ENCODE measurements around the gene KDM5B. TPM values are rescaled to one million over a fixed set of nuclear protein-coding genes. Genes with fewer than 3 reads are reported as not detected.
"Not testable (repeated sequence)": the region's sequence is repeated elsewhere in the genome, so short reads cannot be mapped to it uniquely, and the experiment has no call there.

KDM5B gene
- total RNA-seq, 1 experiment from 2014 or later: not detected

DNA sequence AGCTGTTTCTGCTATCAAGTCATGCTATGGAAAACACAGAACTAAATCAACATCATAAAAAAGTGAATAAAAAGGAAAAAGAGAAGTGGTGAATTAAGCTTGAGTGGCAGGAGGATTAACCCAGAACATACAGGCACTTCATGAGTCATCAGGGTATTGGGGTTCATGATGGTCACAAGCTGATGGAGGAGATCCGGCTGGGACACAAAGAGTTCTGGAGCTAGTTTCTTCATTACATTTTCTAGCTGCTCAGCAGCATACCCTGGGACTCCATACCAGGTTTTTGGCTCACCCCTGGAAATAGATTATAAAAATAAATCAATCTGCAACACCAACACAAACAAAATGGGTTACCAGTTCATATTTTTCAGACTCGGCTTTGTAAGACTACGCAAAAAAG, 55.4 kb downstream of the KDM5B start:
- Histone ChIP-seq H3K36me3 (ENCODE audit: insufficient read depth, low read length) (no peaks in the 10 kb centered on the region), H2AFZ (ENCODE audit: low read length) (no peak overlapping the region), H3K4me1 (ENCODE audit: low read length) (peaks cover 5% of the 10 kb centered on the region; the same call in 1 of the 2 replicates), H3K79me2 (ENCODE audit: low read length) (no peaks in the 10 kb centered on the region), H3K27ac (ENCODE audit: low read length) (no peak overlapping the region), H4K20me1 (ENCODE audit: insufficient read depth, low read depth, low read length) (no peaks in the 10 kb centered on the region), H3K9me3 (ENCODE audit: low read length) (no peaks in the 10 kb centered on the region), H3K9ac (ENCODE audit: low read length) (no peak overlapping the region), H3K9me2 (replicated peaks; ENCODE audit: insufficient read depth, low read length) (no peaks in the 10 kb centered on the region), H3K27me3 (ENCODE audit: low read length) (no peaks in the 10 kb centered on the region), H3K4me2 (ENCODE audit: low read depth, low read length, poor library complexity, severe bottlenecking) (no peak overlapping the region), H3K4me3 (ENCODE audit: low read length) (no peak overlapping the region)
- no peak for DNase-seq

GRCh38 chr1:202750761-202751160, 57.5 kb downstream of the KDM5B start:
- no peak overlapping the region for H3K4me2 ChIP-seq (ENCODE audit: low read depth, low read length, poor library complexity, severe bottlenecking)
- H3K9me2 ChIP-seq (replicated peaks; ENCODE audit: insufficient read depth, low read length): no peaks in the 10 kb centered on the region
- no peaks in the 10 kb centered on the region for H3K79me2 ChIP-seq (ENCODE audit: low read length)
- H3K9me3 ChIP-seq (ENCODE audit: low read length): no peaks in the 10 kb centered on the region
- no peaks in the 10 kb centered on the region for H3K36me3 ChIP-seq (ENCODE audit: insufficient read depth, low read length)
- no peak overlapping the region for H3K4me3 ChIP-seq (ENCODE audit: low read length)
- no peaks in the 10 kb centered on the region for H3K27me3 ChIP-seq (ENCODE audit: low read length)
- no peak overlapping the region for H2AFZ ChIP-seq (ENCODE audit: low read length)
- no peaks in the 10 kb centered on the region for H4K20me1 ChIP-seq (ENCODE audit: insufficient read depth, low read depth, low read length)
- no peak overlapping the region for H3K27ac ChIP-seq (ENCODE audit: low read length)
- H3K4me1 ChIP-seq (ENCODE audit: low read length): peaks cover 5% of the 10 kb centered on the region; the same call in 1 of the 2 replicates
- no peak overlapping the region for H3K9ac ChIP-seq (ENCODE audit: low read length)
- no peak for DNase-seq

DNA sequence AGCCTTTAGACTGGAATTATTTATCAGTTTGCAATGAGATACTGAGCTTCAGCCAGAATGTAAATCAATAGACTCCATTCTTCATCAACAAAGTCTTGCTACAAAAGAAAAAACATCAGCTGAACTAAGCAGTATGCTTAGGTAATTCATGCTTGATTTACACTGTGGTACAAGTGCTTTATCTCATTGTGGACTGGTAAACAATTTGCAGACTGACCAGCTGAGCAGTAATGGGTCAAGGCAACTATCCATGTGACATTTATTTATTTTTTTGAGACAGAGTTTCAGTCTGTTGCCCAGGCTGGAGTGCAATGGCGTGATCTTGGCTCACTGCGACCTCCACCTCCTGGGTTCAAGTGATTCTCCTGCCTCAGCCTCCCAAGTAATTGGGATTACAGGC, 58.2 kb downstream of the KDM5B start:
- no peaks in the 10 kb centered on the region for H3K79me2 ChIP-seq (ENCODE audit: low read length)

GRCh38 chr1:202745323-202745888, 62.8 kb downstream of the KDM5B start:
- no peaks in the 10 kb centered on the region for H3K9me3 ChIP-seq (ENCODE audit: low read length)
- no peak overlapping the region for H2AFZ ChIP-seq (ENCODE audit: low read length)
- H3K36me3 ChIP-seq (ENCODE audit: insufficient read depth, low read length): no peaks in the 10 kb centered on the region
- no peaks in the 10 kb centered on the region for H3K9me2 ChIP-seq (replicated peaks; ENCODE audit: insufficient read depth, low read length)
- no peaks in the 10 kb centered on the region for H3K79me2 ChIP-seq (ENCODE audit: low read length)
- no peaks in the 10 kb centered on the region for H3K4me1 ChIP-seq (ENCODE audit: low read length)
- DNase-seq: no peak
- no peaks in the 10 kb centered on the region for H4K20me1 ChIP-seq (ENCODE audit: insufficient read depth, low read depth, low read length)
- H3K27me3 ChIP-seq (ENCODE audit: low read length): no peaks in the 10 kb centered on the region
- no peak overlapping the region for H3K4me3 ChIP-seq (ENCODE audit: low read length)
- H3K4me2 ChIP-seq (ENCODE audit: low read depth, low read length, poor library complexity, severe bottlenecking): no peak overlapping the region
- H3K9ac ChIP-seq (ENCODE audit: low read length): no peak overlapping the region
- H3K27ac ChIP-seq (ENCODE audit: low read length): no peak overlapping the region

More for the DNA sequence above, 58.2 kb downstream of the KDM5B start:
- Histone ChIP-seq H3K9me2 (replicated peaks; ENCODE audit: insufficient read depth, low read length) (no peaks in the 10 kb centered on the region), H3K4me3 (ENCODE audit: low read length) (no peak overlapping the region), H3K9me3 (ENCODE audit: low read length) (no peaks in the 10 kb centered on the region), H3K27me3 (ENCODE audit: low read length) (no peaks in the 10 kb centered on the region), H3K36me3 (ENCODE audit: insufficient read depth, low read length) (no peaks in the 10 kb centered on the region), H3K9ac (ENCODE audit: low read length) (no peak overlapping the region), H3K4me1 (ENCODE audit: low read length) (peaks cover 5% of the 10 kb centered on the region; the same call in 1 of the 2 replicates), H3K27ac (ENCODE audit: low read length) (no peak overlapping the region), H2AFZ (ENCODE audit: low read length) (no peak overlapping the region), H4K20me1 (ENCODE audit: insufficient read depth, low read depth, low read length) (no peaks in the 10 kb centered on the region), H3K4me2 (ENCODE audit: low read depth, low read length, poor library complexity, severe bottlenecking) (no peak overlapping the region)
- DNase-seq: no peak

GRCh38 chr1:202744770-202745169, 63.5 kb downstream of the KDM5B start:
- not testable (repeated sequence) for H3K9me3 ChIP-seq (ENCODE audit: low read length); H3K27me3 ChIP-seq (ENCODE audit: low read length); H2AFZ ChIP-seq (ENCODE audit: low read length); H3K9ac ChIP-seq (ENCODE audit: low read length); DNase-seq; H3K9me2 ChIP-seq (replicated peaks; ENCODE audit: insufficient read depth, low read length); H3K4me1 ChIP-seq (ENCODE audit: low read length); H3K4me3 ChIP-seq (ENCODE audit: low read length); H4K20me1 ChIP-seq (ENCODE audit: insufficient read depth, low read depth, low read length); H3K27ac ChIP-seq (ENCODE audit: low read length); H3K4me2 ChIP-seq (ENCODE audit: low read depth, low read length, poor library complexity, severe bottlenecking); H3K36me3 ChIP-seq (ENCODE audit: insufficient read depth, low read length); H3K79me2 ChIP-seq (ENCODE audit: low read length)

GRCh38 chr1:202742496-202742895, 65.7 kb downstream of the KDM5B start:
- Histone ChIP-seq H3K4me2 (ENCODE audit: low read depth, low read length, poor library complexity, severe bottlenecking) (no peak overlapping the region), H4K20me1 (ENCODE audit: insufficient read depth, low read depth, low read length) (no peaks in the 10 kb centered on the region), H3K4me3 (ENCODE audit: low read length) (no peak overlapping the region), H3K9ac (ENCODE audit: low read length) (no peak overlapping the region), H3K36me3 (ENCODE audit: insufficient read depth, low read length) (no peaks in the 10 kb centered on the region), H3K79me2 (ENCODE audit: low read length) (no peaks in the 10 kb centered on the region), H3K27ac (ENCODE audit: low read length) (no peak overlapping the region), H3K9me3 (ENCODE audit: low read length) (no peaks in the 10 kb centered on the region), H3K4me1 (ENCODE audit: low read length) (no peaks in the 10 kb centered on the region), H3K27me3 (ENCODE audit: low read length) (no peaks in the 10 kb centered on the region), H2AFZ (ENCODE audit: low read length) (no peak overlapping the region), H3K9me2 (replicated peaks; ENCODE audit: insufficient read depth, low read length) (no peaks in the 10 kb centered on the region)
- DNase-seq: no peak

GRCh38 chr1:202733251-202733650, 75.0 kb downstream of the KDM5B start:
- Histone ChIP-seq H3K27ac (ENCODE audit: low read length) (no peak overlapping the region), H2AFZ (ENCODE audit: low read length) (no peak overlapping the region), H3K9me2 (replicated peaks; ENCODE audit: insufficient read depth, low read length) (no peaks in the 10 kb centered on the region), H3K4me2 (ENCODE audit: low read depth, low read length, poor library complexity, severe bottlenecking) (no peak overlapping the region), H3K9me3 (ENCODE audit: low read length) (no peaks in the 10 kb centered on the region), H4K20me1 (ENCODE audit: insufficient read depth, low read depth, low read length) (no peaks in the 10 kb centered on the region), H3K79me2 (ENCODE audit: low read length) (no peaks in the 10 kb centered on the region), H3K36me3 (ENCODE audit: insufficient read depth, low read length) (no peaks in the 10 kb centered on the region), H3K27me3 (ENCODE audit: low read length) (no peaks in the 10 kb centered on the region), H3K4me1 (ENCODE audit: low read length) (no peaks in the 10 kb centered on the region), H3K9ac (ENCODE audit: low read length) (no peak overlapping the region), H3K4me3 (ENCODE audit: low read length) (no peak overlapping the region)
- DNase-seq: no peak

DNA sequence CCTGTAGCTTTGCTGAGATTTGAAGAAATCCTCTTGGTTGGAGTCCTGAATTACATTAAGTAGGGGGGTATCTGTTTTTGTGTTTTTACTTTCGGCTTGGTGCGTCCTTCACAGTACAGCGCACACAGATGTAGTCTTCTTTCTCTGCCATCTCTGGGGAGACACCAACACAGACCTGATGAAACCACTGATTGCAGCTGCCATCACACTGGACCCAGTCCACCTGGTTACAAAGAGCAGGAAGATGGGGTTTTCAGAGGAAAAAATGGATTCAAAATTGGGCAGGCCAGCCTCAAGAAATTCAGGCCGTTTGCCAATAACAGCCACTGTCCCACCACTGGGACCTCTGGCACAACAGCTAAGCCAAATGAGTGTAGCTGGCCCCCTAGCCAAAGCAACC, 79.3 kb downstream of the KDM5B start:
- H3K36me3 ChIP-seq (ENCODE audit: insufficient read depth, low read length): no peaks in the 10 kb centered on the region
- no peak for DNase-seq

DNA sequence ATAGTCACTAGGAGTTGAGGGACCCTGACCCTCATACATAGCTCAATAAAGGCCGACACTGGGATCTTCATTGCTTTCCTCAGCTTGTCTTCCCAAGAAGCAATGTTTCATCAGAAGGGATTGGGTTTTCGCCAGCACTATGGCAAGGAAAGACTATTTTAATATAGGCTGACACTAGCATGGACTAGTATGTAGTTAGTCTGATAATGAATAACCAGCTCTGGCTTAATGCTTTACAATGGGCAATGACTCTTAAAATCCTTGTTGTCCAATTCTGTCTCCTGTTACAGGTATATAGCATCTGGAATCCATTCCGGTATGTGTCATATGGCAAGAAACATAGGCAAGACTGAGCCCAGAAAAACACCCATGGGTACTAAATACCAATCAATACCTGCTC, 82.7 kb downstream of the KDM5B start:
- Histone ChIP-seq H3K9me3 (ENCODE audit: low read length) (no peaks in the 10 kb centered on the region), H4K20me1 (ENCODE audit: insufficient read depth, low read depth, low read length) (no peaks in the 10 kb centered on the region), H3K4me2 (ENCODE audit: low read depth, low read length, poor library complexity, severe bottlenecking) (no peak overlapping the region), H3K4me3 (ENCODE audit: low read length) (no peak overlapping the region), H3K4me1 (ENCODE audit: low read length) (no peaks in the 10 kb centered on the region), H3K27ac (ENCODE audit: low read length) (no peak overlapping the region), H3K27me3 (ENCODE audit: low read length) (no peaks in the 10 kb centered on the region), H3K9ac (ENCODE audit: low read length) (no peak overlapping the region), H3K79me2 (ENCODE audit: low read length) (no peaks in the 10 kb centered on the region), H3K9me2 (replicated peaks; ENCODE audit: insufficient read depth, low read length) (no peaks in the 10 kb centered on the region), H2AFZ (ENCODE audit: low read length) (no peak overlapping the region), H3K36me3 (ENCODE audit: insufficient read depth, low read length) (no peaks in the 10 kb centered on the region)
- DNase-seq: no peak

More for the DNA sequence above, 79.3 kb downstream of the KDM5B start:
- Histone ChIP-seq H3K79me2 (ENCODE audit: low read length) (no peaks in the 10 kb centered on the region), H4K20me1 (ENCODE audit: insufficient read depth, low read depth, low read length) (no peaks in the 10 kb centered on the region), H3K9me2 (replicated peaks; ENCODE audit: insufficient read depth, low read length) (no peaks in the 10 kb centered on the region), H3K4me1 (ENCODE audit: low read length) (no peaks in the 10 kb centered on the region), H3K4me2 (ENCODE audit: low read depth, low read length, poor library complexity, severe bottlenecking) (no peak overlapping the region), H3K27me3 (ENCODE audit: low read length) (no peaks in the 10 kb centered on the region), H3K4me3 (ENCODE audit: low read length) (no peak overlapping the region), H2AFZ (ENCODE audit: low read length) (no peak overlapping the region), H3K9me3 (ENCODE audit: low read length) (no peaks in the 10 kb centered on the region), H3K9ac (ENCODE audit: low read length) (no peak overlapping the region), H3K27ac (ENCODE audit: low read length) (no peak overlapping the region)

All from Karpas-422 (cell line).